HL-60 (cell line): ENCODE measurements around the gene PRPF19.

Experiments
- CTCF ChIP-seq: IDR thresholded peaks from one replicate; pipeline ENCODE4 v1.5.1; 2011; ENCODE audit warnings: low read length, control low read depth, inconsistent platforms; ENCODE audit not compliant: insufficient read depth
- GABPA ChIP-seq: IDR thresholded peaks from 2 replicates; pipeline ENCODE4 v1.6.1; 2012; ENCODE audit warnings: low read depth
- POLR2AphosphoS5 ChIP-seq: IDR thresholded peaks from 2 replicates; pipeline ENCODE4 v1.6.1; 2012; ENCODE audit warnings: low read depth
- REST ChIP-seq: IDR thresholded peaks from 2 replicates; pipeline ENCODE4 v1.6.1; 2012; ENCODE audit warnings: low read depth; ENCODE audit not compliant: insufficient replicate concordance
- SPI1 ChIP-seq: IDR thresholded peaks from 2 replicates; pipeline ENCODE4 v1.6.1; 2012; ENCODE audit warnings: low read depth, mild to moderate bottlenecking, borderline replicate concordance

- TF ChIP-seq REST (no peak), CTCF (no peak), POLR2AphosphoS5 (no peak), GABPA (no peak), SPI1 (peak; percentile 59; the same call in 1 of the 2 replicates)
Measured at GRCh38 chr11:60858731-60859464, 47.5 kb downstream of the PRPF19 start.
